KG1 (cell line): ENCODE data around the gene PDGFRA.

ENCODE experiments used
- DNase-seq: peaks from one replicate; lab custom pipeline; 2025; lab: John Stamatoyannopoulos, UW

Gene PDGFRA

DNA sequence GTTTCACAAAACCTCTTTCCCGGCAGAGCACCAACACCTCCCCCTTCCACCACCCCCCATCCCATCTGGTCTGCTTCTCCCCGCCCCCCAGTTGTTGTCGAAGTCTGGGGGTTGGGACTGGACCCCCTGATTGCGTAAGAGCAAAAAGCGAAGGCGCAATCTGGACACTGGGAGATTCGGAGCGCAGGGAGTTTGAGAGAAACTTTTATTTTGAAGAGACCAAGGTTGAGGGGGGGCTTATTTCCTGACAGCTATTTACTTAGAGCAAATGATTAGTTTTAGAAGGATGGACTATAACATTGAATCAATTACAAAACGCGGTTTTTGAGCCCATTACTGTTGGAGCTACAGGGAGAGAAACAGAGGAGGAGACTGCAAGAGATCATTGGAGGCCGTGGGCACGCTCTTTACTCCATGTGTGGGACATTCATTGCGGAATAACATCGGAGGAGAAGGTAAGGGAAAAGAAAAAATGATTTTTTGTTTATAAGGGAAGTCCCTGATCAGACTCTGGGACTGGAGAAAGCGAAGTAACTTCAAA lies at the start of gene PDGFRA:
TSS of gene PDGFRA (plus strand) at position 333 of the 541 bp plus-strand sequence. CDS start 29,476 bp downstream, outside the sequence.
- DNase-seq, result no peak

DNA sequence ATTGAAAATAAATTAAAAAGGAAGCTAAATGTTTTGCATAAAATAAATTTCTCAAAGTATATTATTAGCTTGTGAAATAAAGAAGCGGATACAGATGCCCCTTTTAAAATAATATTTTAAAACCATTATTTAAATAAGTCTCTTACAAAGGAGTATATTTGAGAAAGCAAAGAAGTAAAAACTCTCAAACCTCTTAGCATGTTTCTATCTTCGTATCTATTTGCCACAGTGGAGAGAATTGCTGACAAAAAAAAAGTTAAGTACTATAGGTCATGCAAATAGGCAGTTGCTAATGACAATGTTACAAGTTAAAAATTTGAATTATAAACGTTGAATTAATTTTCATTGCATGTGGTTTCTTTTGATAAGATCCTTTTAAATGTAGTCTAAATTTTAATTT lies 44.5 kb upstream of the PDGFRA start:
- no peak for DNase-seq

DNA sequence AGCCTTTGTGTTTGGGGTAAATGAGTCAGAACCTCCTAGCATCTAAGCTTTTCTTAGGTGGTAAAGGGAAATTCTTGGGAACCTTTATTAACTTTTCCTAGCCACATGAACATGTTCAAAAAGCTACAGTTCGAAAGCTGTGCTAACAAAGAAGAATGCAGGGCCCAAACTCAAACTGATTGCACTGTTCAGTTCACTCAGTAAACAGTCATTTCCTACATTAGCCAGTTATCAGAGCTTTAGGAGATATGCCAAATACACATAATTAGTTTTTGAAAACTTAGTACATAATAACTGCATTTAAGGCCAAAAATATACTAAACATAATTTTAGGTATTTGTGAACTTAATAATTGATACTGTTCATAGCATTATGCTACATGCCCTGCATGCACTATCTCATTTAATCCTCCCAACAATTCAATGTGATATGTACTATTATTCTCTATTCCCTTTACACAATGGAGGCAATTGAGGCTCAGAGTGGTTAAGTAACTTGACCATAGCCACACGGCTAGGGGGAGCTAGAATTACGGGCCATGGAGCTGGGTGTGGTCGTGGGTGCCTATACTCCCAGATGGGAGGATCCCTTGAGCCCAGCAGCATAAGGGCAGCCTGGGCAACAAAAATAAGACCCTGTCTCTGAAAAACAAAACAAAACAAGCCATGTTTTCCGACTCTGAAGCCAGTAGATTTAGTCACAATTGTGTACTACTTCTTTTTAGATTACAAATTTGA lies 43.9 kb upstream of the PDGFRA start:
- no peak for DNase-seq

DNA sequence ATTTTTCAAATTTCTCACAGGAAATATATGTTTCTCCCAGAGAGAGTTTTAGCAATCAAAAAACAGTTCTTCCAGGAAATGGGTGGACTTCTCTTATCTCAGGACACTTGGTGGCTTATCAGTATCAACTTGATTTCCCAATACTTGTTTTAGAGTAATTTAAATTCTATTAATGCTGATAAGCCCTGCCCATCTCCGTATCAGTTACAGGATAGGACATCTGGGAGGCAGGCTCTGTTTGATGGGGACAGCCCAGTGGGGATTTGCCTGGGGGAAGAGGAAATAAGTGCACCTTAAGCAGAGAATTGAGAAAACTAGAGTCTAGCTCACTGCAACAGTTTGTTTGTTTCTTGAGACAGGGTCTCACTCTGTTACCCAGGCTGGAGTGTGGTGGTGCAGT lies 43.2 kb upstream of the PDGFRA start:
- DNase-seq, result no peak

DNA sequence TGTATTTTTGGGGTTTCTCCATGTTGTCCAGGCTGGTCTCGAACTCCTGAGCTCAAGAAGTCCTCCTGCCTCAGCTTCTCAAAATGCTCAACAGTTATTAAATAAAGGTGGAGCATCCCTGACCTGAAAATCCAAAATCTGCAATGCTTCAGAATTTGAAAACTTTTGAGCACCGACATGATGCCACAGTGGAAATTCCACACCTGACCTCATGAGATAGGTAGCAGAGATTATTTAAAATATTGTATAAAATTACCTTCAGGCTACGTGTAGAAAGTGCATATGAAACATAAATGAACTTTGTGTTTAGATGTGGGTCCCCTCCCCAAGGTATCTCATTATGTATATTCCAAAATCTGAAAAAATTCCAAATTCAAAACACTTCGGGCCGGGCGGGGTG lies 42.7 kb upstream of the PDGFRA start:
- DNase-seq, result no peak

DNA sequence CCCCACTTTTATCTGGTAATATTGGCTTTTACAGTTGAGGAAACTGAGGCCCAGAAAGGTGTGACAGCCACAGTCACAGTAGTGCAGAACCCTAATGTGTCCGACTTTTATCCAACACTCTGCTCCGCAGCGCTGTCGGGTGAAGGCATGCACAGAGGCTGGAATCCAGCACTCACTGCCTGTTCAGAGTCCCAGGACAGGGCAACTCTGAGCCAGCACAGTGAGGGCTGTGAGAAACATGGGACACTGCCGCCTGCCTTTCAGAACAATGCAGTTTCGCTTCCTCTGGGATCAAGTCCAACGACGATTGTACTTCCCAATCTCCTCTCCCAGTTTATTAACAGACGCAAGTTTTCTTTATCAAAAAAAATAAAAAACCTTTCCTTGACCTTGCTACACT lies 41.9 kb upstream of the PDGFRA start:
- no peak for DNase-seq

DNA sequence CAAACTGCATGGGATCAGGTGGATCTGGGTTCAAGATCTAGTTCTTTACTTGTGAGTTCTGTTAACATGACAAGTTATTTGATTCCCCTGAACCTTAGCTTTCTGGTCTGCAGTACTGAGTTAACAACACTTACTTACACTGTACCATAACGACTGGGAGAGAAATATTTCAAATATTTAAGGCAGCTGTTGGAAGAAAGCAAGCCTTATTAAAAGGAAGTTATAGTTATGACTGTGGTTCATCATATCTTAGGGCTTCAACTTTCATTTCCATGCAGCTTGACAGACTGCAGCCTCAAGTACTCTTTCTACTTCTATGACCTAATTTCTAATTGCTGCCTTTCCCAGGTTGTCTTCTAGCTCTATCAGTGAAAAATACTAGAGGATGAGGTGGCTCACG lies 40.0 kb upstream of the PDGFRA start:
- no peak for DNase-seq

DNA sequence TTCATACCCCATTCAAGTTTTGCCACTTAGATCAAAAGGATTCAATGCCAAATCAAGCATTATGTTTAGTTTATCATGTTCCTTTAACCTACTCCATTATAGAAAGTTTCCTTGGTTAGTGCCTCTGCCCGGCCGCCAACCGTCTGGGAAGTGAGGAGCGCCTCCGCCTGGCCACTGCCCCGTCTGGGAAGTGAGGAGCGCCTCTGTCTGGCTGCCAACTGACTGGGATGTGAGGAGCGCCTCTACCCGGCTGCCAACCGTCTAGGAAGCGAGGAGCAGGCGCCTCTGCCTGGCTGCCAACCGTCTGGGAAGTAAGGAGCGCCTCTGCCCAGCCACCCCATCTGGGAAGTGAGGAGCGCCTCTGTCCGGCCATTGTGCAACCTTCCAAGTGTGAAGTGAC lies 36.3 kb upstream of the PDGFRA start:
- no peak for DNase-seq

DNA sequence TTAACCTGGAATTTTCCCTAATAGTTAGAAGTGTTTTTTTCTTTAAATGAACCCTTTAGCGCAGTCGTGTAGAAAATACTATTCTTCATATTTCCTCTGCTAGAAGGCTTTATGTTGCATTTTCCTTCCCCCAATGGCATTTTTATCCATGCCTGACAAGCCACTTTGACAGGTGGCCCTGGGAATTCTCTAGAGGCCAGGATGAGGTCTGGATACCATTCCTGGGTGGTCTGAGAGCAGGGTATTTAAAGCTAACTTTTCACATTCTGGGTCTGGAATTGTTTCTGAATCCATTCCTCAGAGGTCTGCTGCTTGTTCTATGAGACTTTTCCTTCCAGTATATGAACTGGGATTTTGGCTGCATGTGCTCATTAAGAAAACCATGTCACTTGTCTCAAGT lies 31.2 kb upstream of the PDGFRA start:
- no peak for DNase-seq

DNA sequence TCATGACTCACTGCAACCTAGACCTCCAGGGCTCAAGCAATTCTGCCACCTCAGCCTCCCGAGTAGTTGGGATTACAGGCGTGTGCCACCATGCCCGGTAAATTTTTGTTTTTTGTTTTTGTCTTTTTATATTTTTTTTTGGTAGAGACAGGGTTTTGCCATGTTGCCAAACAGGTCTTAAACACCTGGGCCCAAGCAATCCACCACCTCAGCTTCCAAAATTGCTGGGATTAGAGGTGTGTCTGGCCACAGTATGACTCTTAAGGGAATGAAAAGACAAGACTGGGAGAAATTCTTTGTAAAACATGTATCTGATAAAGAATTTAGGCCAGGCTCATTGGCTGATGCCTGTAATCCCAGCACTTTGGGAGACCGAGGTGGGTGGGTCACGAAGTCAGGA lies 29.2 kb upstream of the PDGFRA start:
- DNase-seq, result no peak

DNA sequence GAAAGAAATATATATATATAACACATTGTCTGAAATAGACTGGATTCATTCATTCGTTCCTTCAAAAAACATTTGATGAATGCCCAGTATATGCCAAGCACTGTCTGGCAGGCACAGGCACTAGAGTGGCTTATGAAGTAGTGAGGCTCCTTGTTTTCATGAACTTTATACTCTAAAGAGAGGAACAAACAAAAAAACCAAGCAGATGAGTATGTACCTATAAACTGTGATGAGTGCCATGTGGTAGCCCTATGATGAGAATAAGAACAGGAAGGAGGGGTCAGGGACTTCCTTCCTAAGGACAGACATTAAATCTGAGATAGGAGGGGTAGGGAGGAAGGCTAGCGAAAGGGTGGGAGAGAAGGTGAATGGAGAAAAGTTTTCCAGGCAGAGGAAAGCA lies 19.5 kb upstream of the PDGFRA start:
- no peak for DNase-seq

DNA sequence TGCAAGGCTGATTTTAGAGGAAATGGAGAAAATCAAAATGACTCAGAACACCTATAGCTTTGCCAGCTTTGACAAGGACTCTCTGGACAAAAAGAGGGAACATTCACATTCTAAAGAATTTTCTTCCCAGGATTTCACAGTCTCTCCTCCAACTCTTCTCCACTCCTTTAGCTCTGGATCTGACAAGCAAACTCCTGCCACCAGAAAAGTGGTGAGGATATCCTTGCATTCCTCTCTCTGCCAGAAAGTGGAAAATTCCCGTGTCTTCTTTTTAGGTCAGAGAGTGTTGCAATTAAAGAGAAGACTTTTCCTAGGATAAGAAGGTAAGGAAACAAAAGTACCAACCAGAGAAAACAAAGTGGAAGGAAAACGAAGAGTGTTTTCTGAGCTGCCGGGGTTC lies 16.1 kb upstream of the PDGFRA start:
- no peak for DNase-seq

DNA sequence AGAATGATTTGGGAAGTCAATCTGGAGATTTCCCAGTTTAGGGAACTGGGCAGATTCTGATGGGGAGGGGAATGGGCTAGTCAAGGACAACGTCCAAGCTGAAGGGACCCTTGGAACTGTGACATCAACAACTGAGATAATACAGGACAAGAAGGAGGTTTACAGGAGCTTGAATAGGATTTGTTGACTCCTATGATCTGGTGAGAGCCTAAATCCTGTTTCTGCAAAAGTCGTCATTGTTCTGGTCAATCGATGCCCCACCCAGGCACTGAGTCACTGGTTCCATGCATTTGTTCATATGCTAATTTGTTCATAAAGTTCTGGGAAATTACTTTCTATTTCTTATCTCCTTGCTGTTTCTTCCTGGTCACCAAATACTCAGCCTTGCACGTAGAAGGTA lies 15.3 kb upstream of the PDGFRA start:
- no peak for DNase-seq

DNA sequence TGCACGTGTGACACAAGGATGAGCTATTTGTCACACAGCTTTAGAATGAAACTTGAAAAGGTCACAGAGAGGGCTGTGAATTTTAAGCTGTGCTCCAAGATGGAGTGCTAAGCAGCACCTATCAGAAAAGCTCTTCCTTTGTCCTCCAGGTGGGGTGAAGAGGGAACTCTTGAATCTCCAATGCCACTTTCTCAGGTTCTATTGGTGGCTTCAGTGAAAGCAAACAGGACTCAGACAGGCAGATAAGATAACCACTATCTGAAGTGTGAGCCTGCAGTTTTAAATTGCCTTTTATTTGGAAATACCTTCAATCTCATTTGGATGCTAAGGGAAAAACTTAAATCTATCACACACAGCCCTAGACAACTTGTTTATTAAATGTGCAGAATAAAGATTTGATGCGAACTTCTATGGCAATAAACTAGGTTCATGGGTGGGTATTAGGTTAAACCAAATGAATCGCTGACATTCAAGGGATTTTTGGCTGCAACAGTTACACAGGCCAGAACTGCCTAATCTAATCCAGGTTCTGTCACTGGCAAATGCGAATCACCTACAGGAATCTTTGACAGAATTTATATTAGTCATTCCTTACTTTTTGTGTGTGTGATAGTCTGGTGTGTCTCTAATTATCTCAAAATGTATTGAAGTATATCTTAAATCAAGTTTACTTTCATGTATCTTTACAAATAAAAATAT lies 13.6 kb upstream of the PDGFRA start:
- no peak for DNase-seq

DNA sequence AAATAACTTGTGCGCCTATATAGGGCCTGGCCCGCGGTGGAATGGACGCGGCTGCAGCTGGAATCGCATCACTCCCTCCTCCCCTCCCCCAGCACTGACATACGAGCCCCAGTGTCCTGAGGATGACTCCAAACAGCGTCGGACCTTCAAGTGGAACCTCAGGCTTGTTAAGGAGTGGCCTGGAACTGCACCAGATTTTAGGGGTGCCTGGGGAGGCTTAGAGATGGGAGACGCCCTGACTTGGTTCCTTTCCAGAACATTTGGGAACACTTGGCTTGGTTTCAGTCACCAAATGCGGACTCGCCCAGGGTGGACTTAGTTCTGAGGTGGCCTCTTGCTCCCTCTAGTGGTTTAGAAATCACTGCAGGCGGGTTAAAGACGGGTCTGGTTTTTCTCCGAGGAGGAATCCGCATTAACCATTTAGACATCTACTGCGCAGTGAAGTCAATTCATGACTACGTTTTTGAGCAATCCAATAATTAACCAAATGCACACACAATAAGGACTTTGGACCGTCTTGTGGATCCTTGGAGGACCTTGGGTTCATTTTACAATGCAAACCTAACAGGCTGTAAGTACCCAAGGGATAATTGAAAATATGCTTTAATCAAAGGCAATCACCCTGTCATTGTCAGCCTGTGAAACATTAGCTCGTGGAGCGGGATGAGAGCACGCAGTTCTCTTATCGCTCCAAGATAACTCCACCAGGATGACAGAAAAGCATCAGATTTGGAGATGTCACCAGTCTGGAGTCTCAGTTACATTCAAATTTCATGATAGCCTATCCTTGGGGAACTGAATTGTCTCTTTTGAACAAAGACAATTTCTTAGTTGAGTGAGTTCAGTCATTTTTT lies 11.2 kb upstream of the PDGFRA start:
- peak; percentile 23 for DNase-seq

DNA sequence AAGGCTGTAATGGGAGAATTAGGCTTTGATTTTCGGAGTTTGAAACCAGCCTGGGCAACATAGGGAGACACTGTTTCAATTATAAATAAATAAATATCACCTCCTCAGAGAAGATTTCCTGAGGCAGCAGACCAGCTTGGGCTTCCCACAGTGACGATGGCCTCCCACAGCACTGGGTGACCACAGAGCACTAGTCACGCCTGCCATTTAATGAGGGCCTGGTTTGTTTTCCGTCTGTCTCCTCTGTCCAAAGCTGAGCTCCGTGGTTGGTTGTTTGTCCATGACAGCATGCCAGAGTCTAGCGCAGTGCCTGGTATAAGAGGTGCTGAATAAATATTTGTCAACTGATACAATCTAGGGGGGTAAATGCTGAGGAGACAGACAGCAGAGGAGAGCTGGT lies 10.4 kb upstream of the PDGFRA start:
- no peak for DNase-seq

DNA sequence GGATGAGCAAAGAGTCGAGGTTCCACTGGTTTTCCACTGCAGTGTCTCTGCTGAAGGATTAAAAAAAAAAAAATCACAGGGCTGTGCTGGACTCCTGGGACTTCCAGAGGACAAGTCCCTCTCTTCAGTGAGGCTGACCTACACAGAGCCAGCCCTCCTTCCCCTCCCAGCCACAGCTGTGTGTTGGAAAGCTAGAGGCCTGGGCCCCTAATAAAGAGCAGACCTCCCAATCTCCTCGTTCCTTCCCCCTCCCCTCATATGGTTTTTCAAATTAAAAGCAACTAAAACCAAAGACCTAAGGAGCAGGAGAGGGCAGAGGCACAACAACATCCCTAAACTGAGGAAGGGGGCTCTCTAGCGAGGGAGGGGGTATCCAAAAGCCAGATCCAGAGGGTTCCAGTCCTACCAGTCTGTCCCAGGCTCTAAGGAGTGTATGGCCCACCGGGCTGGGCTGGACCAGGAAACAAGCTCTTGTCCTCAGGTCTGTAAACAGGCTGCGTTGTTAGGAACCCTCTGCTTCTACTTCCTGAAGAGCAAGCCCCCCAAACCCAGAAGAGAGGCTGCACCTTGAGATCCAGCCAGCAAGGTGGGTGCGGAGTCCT lies 4.0 kb upstream of the PDGFRA start:
- DNase-seq, result no peak

DNA sequence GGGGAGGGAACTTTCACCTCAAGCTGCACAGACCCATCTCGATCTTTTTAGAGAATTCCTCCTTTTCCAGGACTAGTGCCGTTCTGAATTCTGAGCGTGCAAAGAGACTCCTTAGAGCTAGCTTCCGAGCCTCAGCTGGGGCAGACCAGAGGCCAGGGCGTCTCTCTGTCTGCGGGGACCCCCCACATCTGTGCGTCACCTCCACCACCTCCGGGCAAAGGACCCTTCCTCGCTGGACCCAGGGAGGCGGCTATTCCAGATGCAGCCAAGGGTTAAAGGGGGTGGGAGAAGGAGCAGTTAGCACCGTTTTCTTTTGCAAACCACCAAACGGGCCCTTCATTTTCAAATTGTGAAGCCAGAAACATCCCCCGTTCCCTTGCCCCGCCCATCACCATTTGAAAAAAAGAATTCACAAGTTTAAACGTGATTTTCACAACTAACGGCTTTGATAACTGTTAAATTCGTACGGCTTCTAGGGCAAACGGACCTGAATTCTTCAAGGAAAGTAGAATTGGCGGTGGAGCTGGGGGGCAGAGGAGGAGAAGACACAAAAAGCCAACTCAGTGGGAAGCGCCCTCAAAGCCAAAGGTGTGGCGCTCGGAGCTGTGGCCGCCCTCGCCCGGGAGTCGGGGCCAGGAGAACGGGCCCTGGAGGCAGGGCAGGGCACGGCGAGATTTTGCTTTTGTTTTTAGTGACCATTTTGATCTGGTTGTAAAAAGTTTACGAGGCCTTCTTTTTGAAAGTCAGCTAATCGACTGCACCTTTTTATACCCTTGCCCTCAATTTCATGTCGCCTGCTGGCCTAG lies 3.3 kb upstream of the PDGFRA start:
- no peak for DNase-seq

DNA sequence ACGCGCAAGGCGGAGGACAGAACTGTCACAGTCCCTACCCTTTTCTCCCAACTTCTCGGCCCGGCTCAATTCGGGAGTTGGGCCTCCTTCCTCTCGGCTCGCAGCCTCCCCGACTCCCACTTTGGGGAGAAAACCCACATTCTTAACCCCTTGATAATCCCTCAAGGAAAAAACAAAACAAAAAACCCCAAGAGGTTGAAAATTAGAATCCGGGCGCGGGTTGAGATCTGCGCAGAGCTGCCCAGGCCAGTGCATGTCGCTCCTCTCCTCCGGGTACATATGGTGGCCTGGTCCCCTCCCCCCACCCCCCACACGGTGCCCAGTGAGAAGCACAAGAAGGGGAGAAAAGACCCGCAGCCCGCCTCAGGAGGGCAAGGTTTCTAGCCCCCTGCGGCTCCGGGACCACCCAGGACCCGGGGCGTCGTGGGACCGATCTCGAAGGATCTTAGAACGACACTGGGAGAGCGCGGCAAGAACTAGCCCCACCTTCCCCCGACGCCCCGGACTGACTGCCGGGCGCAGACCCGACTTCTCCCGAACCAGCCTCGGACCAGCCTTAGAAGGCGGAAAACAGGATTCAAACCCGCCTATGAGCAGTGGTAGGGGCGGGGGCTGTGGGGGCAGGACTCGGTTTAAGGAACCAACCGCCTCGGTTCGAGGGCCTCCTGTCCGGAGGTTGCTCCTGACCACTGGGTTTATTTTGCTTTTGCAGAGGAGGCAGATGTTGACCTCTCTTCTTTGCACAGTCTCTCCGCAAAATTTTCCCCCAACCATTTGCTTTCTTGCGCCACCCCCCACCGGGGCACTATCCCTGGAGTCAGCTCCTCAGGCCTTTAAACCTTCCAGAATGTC lies 2.5 kb upstream of the PDGFRA start:
- DNase-seq, result no peak
